GM19324 (cell line): ENCODE measurements around the gene MSL3.

Experiments used
- ATAC-seq: cut with Tn5 transposase; IDR thresholded peaks from one replicate; pipeline ENCODE4 v1.9.1; 2021; ENCODE audit warnings: mild to moderate bottlenecking, moderate library complexity; ENCODE audit not compliant: unreplicated experiment, low FRiP score

The MSL3 gene

GRCh38 chrX:11759172-11759460 is 1.1 kb downstream of the MSL3 start:
- ATAC-seq: no peak

- peak; percentile 73 for ATAC-seq
Measured at GRCh38 chrX:11759461-11760311, 1.6 kb downstream of the MSL3 start.

- no peak for ATAC-seq
Measured at GRCh38 chrX:11760958-11761357, 2.9 kb downstream of the MSL3 start.

- peak; percentile 30 for ATAC-seq
Measured at GRCh38 chrX:11764602-11765067, 6.6 kb downstream of the MSL3 start.

- ATAC-seq: no peak
Measured at GRCh38 chrX:11765449-11765848, 7.4 kb downstream of the MSL3 start.

GRCh38 chrX:11766487-11766886 is 8.4 kb downstream of the MSL3 start:
- ATAC-seq: no peak

GRCh38 chrX:11768039-11768438 is 10.0 kb downstream of the MSL3 start:
- ATAC-seq: peak; percentile 62

- peak; percentile 65 for ATAC-seq
Measured at GRCh38 chrX:11770320-11770719, 12.3 kb downstream of the MSL3 start.

GRCh38 chrX:11778230-11778629 is 20.2 kb downstream of the MSL3 start:
- ATAC-seq: no peak

GRCh38 chrX:11781133-11781532 is 23.1 kb downstream of the MSL3 start:
- ATAC-seq: no peak

- no peak for ATAC-seq
Measured at GRCh38 chrX:11781734-11782370, 23.8 kb downstream of the MSL3 start.

GRCh38 chrX:11784543-11784942 is 26.5 kb downstream of the MSL3 start:
- ATAC-seq: no peak

GRCh38 chrX:11786862-11787261 is 28.8 kb downstream of the MSL3 start:
- ATAC-seq: no peak

- no peak for ATAC-seq
Measured at GRCh38 chrX:11787564-11787963, 29.5 kb downstream of the MSL3 start.

- no peak for ATAC-seq
Measured at GRCh38 chrX:11789809-11790208, 31.8 kb downstream of the MSL3 start.

- ATAC-seq: no peak
Measured at GRCh38 chrX:11791090-11791489, 33.1 kb downstream of the MSL3 start.

GRCh38 chrX:11791537-11791936 is 33.5 kb downstream of the MSL3 start:
- ATAC-seq: no peak

- ATAC-seq: peak; percentile 89
Measured at GRCh38 chrX:11792461-11793421, 34.7 kb downstream of the MSL3 start.

GRCh38 chrX:11793734-11794133 is 35.7 kb downstream of the MSL3 start:
- ATAC-seq: no peak

GRCh38 chrX:11813341-11813740 is 55.3 kb downstream of the MSL3 start:
- ATAC-seq: no peak
